Sigmoid colon (tissue), 4 donors: ENCODE data around the gene CCSER1.

Experiments used
- EP300 ChIP-seq, 4 donors: sonication (generic); formaldehyde crosslinking; IDR thresholded peaks; one replicate each; pipeline ENCODE4 v1.6.1; 2017; ENCODE audit warnings: antibody characterized with exemption in 4 of 4
- POLR2AphosphoS5 ChIP-seq, 4 donors: sonication (generic); formaldehyde crosslinking; IDR thresholded peaks; one replicate each; pipeline ENCODE4 v1.6.1; 2017; ENCODE audit warnings: antibody characterized with exemption in 4 of 4
- TF ChIP-seq, protein P1 (sequence below), 4 experiments: fragments of 450-650 bp in 3 of 4; fragments of 200-600 bp in 1 of 4; IDR thresholded peaks; one replicate each; pipeline ENCODE4 v1.5.1; 2016 to 2019; ENCODE audit warnings: antibody characterized with exemption in 4 of 4, mild to moderate bottlenecking in 3 of 4, moderate library complexity in 2 of 4

- TF ChIP-seq, protein P1, sequence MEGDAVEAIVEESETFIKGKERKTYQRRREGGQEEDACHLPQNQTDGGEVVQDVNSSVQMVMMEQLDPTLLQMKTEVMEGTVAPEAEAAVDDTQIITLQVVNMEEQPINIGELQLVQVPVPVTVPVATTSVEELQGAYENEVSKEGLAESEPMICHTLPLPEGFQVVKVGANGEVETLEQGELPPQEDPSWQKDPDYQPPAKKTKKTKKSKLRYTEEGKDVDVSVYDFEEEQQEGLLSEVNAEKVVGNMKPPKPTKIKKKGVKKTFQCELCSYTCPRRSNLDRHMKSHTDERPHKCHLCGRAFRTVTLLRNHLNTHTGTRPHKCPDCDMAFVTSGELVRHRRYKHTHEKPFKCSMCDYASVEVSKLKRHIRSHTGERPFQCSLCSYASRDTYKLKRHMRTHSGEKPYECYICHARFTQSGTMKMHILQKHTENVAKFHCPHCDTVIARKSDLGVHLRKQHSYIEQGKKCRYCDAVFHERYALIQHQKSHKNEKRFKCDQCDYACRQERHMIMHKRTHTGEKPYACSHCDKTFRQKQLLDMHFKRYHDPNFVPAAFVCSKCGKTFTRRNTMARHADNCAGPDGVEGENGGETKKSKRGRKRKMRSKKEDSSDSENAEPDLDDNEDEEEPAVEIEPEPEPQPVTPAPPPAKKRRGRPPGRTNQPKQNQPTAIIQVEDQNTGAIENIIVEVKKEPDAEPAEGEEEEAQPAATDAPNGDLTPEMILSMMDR (IDR thresholded peaks at IDR 0.05): no peak
- no peak for TF ChIP-seq POLR2AphosphoS5 (IDR thresholded peaks at IDR 0.05)
- no peak for TF ChIP-seq EP300 (IDR thresholded peaks at IDR 0.05)
These were observed 44.7 kb upstream of the CCSER1 start for GRCh38 chr4:90082449-90082848.
